Occipital lobe (tissue), 2 donors: ENCODE data around the gene TMEM167A. TPM values are rescaled to one million over a fixed set of nuclear protein-coding genes. Genes with fewer than 3 reads are reported as not detected.
"Not testable (repeated sequence)": the region's sequence is repeated elsewhere in the genome, so short reads cannot be mapped to it uniquely, and the experiment has no call there.

ENCODE experiments used
- DNase-seq: peaks from one replicate; lab custom pipeline; 2025; lab: John Stamatoyannopoulos, UW
- total RNA-seq: library from RNA; depleted of rRNA; stranded (reverse); fragments of >200 nt; gene quantifications from one replicate; pipeline ENCODE4 v1.2.3, GENCODE V29; 2014

TMEM167A gene
- total RNA-seq, 1 donor from 2014 or later = 159 TPM

DNA sequence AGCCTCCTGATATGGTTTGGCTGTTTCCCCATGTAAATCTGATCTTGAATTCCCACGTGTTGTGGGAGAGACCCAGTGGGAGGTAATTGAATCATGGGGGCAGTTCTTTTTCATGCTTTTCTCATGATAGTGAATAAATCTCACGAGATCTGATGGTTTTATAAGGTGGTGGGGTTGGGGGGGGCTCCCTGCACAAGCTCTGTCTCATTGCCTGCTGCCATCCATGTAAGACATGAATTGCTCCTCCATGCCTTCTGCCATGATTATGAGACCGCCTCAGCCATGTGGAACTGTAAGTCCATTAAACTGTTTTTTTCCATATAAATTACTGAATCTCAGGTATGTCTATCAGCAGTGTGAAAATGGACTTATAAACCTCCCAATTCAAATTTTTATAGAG is 13.0 kb upstream of the TMEM167A start:
- DNase-seq = no peak

DNA sequence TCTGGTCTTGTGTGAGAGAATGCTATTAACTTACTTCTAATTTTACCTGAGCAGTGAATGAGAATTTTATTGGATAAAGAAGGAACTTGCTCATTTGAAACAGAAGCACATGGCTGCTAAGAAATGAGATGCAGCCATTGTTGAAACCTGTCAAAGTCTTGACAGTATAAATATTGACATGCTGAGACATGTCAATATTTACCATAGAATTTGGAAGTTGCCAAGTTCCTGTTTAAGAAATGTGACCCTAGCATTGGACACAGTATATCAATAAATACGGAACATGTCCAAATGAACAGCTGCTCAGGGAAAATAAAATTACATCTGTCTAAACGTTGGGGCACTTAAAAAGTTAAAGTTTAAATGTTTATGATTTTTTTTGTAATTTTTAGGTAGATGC is 7.9 kb upstream of the TMEM167A start:
- no peak for DNase-seq

DNA sequence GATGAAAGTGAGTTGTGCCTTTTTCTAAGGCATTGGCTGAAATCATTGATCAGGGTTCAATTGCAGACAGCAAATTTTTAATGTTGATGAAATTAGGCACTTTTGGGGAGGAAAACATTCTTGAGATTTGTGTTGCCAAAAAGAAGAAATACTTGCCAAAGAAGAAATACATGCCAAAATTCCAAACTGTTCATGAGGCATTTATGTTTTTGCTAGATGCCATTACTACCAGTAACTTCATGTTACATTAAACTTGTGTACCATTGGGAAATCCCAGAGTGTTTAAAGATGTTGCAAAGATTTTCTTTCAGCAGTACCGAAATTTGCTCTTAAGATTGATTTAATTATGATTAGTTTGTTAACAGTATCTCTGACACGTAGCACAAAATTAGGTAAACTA is 7.1 kb upstream of the TMEM167A start:
- no peak for DNase-seq

DNA sequence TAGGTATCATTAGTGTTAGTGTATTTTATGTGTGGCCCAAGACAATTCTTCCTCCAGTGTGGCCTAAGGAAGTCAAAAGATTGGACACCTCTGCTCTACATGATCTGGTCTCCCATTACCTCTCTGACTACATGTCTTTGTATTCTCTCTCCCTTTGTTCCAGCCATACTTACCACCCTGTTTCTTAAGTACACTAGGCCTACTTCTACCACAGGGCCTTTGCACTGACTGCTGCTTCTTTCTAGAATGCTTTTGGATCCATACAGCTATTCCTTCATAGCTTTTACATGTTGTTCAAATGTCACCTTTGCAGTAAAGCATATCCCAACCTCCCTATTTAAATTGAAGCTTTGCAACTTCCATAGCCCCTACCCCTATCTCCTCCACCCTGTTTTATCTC is 5.6 kb upstream of the TMEM167A start:
- DNase-seq = no peak

DNA sequence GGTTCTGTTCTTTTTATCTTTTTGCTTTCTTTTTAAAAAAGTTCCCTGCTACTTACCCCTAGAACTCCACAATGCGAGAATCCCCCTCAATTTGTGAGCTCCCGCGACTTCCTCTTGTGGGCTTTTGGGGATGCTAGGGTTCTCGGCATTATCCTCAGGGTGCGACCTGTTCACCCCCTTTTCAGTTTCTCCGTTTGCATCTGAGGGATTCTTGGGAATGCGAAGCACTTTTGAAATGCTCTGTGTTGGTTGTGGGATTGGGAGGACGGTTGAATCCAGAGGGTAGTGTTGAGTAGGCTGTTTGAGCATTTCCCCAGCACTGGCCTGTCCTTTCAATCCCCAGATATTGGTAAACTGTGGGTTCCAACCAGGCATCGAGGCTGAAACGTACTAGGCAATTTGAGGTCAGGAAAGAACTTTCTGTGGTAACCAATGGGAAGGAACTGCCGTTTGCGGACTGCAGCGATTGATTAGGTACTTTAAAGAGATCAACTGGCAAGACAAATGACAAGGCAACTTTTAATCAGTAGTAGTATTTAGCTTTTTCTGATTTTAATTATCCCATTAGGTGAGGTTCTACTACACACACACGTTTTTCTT is 568 bp upstream of the TMEM167A start:
- no peak for DNase-seq

DNA sequence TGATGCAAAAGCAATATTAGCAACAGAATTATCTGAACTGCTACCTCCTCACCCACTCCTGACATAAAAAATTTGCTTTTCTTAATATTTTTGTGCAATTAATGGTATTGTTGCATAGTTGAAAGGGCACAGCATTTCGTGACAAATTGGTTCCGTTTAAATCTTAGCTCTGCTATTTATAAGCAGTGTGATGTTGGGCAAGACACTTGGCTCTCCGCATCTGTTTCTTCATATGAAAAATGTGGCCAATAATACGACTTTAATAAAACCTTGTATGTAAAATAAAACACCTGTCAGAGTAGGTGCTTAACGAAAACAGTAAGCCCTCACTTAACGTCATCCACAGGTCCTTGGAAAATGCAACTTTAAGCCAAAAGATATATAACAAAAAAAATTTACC is 4.2 kb downstream of the TMEM167A start:
- no peak for DNase-seq

DNA sequence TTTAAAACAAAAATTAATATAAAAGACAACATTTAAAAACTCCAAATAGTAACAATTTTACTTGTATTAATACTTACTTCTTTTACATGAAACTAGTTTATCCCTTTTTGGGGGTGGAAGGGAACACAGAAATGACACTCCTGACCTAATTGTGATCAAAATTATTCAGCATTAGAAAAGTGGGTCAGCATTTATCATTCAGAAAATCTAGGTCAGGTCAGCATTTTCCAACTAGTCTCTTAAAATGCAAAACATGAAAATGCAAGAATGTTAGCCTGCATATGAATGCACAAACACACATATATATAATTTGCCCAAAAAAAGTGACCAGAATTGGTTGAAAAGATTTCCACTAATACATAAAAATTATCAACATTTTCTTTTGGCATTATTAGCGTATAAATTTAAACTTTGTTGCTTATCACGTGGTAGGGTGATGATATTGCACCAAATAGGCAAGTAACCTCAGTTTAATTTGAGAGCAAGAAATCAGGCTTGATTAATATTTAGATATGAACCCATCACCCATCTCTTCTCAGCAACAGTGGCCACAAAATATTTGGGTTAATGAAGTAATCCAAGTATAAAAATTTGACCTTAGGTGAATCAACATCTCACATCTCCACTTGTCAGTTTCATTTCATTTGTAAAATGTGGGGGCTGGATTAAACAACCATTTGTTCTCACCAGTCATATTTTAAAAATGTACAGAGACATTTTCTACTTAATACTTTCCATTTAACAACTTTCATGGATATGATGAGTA is 5.7 kb downstream of the TMEM167A start:
- DNase-seq = no peak

DNA sequence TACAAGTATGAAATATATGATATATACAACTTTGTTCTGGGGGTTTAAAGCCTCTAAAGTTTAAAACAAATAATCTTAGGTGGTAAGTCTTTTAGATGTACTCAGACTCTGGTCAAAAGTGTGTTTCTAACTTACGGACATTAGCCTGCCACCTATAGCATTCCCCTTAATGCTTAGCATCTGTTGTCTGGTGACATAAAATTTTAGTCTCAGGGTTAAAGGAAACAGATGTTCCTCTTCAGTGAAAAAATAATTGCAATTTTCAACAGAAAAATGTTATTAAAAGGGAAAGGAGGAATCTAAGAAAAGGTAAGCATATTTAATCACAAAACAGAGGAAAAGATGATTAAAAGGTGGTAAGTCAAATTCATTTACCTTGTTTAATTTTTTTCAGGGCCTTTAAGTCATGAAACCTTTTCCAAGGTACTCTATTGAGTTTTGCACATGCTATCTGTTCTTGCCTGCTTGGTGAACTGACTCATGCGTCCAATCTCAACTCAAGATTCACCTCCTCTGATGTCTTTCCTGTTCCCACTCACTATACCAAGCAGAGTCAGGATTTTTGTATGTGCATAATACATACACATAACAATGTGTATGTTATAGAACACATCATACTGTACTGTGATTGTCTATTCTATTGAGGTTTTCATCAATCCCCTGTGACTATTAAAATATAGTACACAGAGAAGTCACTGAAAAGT is 7.9 kb downstream of the TMEM167A start:
- DNase-seq = no peak

DNA sequence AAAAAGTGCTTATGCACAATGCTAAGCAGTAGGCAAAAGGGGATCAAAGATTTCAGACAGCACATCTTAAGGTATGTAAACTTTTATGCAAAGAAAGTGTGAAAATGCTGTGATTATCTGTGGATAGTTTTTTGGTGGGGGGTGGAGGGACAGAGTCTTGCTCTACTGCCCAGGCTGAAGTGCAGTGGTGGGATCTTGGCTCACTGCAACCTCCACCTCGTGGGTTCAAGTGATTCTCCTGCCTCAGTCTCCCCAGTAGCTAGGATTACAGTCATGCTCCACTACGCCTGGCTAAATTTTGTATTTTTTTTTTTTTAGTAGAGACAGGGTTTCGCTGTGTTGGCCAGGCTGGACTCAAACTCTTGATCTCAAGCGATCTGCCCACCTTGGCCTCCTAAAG is 9.8 kb downstream of the TMEM167A start:
- not testable (repeated sequence) for DNase-seq

DNA sequence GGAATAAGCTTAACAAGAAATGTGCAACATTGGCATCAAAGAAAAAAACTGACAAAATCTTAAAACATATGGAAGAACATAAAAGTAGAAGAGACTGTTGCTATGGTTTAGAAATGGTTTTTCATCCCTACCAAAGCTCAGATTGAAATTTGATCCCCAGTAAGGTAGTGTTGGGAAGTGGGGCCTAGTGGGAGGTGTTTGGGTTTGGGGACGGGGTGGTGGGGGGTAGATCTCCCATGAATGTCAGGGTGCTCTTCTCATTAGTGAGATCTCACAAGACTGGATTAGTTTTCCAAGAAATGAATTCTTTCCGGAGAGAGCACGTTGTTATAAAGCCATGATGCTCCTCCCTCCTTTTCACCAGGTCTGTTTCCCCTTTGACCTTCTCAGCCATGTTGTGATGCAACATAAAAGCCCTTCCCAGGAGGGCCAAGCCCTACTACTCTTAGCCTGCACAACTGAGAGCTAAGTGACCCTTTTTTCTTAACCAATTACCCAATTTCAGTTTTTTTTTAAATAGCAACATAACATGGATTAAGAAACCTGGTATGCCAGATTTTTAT is 10.6 kb downstream of the TMEM167A start:
- no peak for DNase-seq

DNA sequence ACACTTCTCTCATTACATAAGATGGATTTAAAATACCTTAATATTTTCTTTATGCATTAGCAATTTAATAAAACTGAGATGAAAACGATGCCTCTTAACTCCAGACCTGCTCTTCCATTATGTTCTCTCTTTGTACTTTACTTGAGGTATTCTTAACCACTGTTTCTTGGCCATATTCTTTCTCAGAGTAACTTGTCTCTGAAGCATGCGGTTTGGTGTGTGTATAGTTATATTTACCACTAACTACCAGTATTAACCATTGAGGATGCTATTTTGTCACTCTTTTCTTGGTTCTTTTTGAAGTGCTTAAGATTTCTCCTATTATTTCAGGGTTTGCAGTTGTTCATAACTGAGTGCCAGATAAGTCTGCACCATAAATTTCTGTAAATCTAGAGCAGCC is 17.9 kb downstream of the TMEM167A start:
- DNase-seq = no peak

DNA sequence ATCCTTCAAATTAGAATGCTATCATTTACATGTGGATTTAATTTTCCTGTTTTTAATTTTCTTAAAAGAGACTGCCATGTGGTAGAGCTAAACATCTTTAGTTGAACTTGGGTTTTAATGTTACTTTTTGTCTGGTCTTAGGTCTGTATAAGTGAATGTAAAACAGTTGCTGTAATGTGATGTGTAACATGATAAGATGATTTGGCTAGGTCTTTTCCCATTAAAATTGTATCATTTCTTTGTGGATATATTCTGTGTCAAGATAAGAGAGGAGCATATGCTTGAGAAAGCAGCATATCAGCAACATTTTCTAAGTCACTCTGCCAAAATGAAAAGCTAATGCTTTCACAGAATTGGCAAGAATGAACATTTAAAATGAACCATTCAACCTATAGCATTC is 18.5 kb downstream of the TMEM167A start:
- DNase-seq = no peak

DNA sequence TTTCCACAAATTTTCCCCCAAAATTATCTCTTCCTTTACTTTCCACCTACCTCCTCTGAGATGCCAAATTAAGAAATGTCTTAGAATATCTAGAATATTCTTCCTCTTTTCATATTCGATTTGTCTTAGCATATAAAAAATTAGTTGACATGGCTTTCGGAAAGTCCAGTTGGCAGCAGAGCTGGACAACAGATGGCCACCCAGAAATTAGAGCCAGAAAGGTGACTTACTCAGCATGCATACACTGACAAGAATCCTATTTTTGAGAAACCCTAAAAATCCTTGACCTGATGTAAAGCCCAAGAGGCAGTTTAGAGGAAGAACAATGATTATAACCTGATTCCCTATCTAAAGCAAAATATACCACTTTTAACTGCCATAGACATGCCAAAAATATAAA is 22.0 kb downstream of the TMEM167A start:
- no peak for DNase-seq

DNA sequence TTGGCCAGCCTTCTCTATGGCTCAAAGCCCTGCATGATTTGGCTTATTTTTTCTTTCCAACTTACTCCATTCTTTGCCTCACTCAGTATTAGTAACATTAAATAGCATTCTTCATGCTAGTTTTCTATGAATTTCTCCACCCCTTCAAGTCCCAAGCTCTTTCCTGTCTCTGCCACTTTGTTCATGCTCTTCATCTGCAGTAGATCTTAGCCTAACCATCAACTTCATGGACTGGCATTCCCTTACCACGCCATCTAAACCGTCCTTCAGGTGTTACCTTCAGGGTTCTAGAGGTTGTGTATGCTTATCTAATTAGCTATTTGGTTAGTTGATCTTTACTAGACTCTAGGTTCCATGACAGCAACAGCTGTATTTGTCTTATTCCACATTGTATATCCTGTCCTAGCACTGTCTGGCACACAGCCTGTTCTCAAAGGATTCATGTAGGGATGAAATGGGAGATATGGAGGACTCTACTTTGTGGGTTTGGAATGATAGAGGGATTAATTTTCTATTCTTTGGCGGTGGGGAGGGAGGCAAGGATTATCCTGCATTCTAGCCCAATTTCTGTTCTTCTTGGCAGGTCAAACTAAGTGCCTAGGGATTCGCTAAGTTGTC is 26.4 kb downstream of the TMEM167A start:
- DNase-seq = no peak

DNA sequence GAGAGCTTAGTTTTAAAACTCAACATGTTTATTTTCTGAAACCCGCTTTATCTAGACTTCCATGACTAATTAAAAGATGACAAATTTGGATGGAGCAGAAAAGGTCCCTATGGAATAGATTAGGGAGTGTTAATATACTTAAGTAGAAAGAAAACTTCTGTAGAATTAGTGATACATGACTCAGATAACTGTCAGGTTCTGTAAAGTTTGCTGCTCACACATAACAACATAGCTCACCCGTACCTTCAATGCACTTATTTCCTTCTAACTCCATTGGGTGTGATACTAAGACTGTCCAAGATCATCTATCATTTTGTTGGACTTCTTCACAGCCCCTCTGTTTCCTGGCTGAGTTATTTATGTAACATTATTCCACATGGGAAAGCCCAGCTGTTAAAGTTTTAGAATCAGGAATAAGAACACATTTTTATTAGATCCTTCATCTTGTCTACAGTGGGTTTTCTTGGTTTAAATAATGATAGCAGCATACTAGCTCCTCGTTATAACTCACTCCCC is 27.8 kb downstream of the TMEM167A start:
- no peak for DNase-seq

DNA sequence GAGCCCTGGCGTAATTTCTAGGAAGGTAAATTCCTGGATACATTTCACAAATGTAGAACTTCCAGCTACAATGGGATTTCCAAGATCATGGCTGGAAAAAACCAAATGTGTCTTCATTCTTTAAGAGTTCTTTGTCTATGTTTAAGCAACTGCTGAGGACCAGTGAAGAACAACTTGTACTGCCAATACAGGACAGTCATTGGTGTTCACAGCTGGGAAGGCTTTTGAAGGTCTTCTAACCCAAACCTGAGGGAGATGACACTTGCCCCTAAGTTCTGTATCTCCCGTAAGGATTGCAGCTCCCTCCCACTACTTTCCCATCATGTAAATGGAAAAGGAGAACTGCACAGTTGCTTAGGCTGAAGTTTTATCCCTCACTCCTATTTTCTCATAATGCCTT is 28.4 kb downstream of the TMEM167A start:
- DNase-seq = no peak

DNA sequence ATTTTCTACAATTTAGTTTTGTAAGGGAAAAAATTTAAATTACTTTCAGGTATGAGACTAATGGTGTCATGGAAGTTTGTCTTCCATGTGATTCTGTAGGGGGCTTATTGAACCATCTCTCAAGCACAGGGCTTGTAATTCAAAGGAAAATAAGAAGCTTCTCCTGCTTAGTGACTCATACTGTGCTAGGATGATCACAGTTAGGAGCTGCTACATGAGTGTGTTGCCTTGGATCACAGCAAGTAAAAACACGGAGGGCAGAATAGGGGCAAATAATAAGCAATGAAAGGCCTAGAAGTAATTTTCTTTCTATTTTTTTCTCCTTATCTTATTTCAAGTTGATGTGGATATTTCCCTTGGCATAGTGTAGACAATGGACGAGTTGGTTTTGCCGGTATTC is 28.9 kb downstream of the TMEM167A start:
- DNase-seq = no peak

DNA sequence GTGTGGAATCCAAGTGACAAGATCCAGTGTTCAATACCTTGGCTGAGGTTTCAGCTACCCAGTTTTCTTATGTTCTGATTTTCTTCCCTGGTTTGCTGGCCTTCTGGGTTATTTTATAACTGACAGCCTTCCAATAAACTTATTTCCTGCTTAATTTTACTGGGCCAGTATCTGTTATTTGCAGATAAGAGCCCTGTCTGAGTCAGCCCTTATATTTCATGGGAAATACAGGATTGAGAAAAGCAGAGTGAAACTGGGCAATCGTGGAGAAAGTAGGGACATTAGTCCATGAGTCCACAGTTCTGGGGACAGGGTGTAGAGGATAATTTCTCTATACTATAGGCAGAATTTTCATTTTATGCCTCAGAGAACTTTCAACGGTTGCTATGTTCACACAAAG is 32.3 kb downstream of the TMEM167A start:
- DNase-seq = no peak

DNA sequence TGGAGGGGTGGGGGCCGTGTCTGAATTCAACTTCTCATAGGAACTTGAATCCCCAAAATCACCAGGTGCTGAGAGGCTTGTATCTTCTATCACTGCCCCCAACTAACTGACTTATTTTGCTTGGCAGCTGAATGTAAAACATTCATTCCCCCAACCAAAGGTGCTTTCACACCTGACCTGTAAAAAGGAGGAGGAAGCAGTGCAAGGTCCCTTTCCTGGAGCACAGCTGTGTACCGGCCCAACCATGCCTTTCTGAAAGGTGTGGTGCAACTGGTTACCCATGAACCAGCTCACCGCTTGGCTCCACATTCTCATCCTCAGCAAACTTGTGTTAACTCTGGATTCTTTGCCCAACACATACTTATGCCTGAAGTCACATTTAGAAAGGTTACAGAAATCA is 34.7 kb downstream of the TMEM167A start:
- no peak for DNase-seq

DNA sequence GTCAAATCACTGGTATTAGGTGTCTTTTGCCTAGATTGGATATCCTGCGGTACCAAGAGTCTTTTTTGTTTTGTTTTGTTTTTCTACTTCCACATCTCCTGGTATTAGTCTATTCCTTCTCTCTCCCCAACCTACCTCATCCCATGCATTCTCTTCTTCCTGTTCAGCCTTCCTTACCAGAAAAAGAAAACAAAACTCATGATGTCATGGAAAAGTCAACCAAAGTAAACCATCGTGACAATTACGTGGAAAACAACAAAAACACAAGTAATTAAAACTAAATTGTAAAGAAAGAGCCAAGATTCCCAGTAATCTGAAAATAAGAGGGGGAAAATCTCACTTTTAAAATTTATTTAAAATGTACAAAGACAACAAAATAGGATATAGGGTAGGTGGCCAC is 38.3 kb downstream of the TMEM167A start:
- no peak for DNase-seq

DNA sequence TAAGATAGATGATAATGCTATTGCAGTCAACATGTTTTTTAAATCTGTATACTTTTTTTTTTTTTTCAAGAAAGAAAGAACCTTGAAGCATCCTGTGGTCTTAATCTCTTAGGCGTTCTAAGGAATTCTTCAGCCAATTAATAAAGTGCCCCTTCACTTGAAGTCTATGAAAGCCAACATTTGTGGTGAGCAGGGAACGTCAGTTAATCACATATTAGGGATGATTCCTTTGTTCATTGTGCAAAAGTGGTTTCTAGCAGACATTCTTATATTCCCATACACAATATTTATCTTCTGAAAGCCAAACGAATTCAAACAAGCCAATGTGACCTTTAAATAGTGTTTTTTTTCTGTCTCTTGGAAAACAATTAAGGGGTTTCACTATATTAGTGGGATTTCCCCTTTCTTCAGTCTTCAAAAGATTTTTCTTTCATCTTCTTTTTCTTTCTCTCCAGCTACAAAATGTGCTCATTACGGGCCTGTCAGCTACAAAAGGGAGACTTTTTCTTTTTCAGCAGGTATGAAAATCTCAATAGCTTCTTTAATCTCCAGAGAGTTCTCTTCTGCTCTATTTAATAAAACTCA is 40.1 kb downstream of the TMEM167A start:
- DNase-seq = no peak
